HepG2 (cell line): ENCODE results near the gene LYZL1. TPM values are rescaled to one million over a fixed set of nuclear protein-coding genes. Genes with fewer than 3 reads are reported as not detected.

ENCODE experiments used
- ATAC-seq: fragments of 200-7000 bp; cut with Tn5 transposase; 3 replicates; pipeline ENCODE4 v1.9.1; 2020; ENCODE audit warnings: mild to moderate bottlenecking, moderate library complexity
- BruUV-seq: library from RNA; stranded (reverse); fragments of 400-500 nt; replicated peaks from 2 replicates; lab custom pipeline; 2021; lab: Mats Ljungman, UMichigan
- CTCF ChIA-PET: fragments of 300-600 bp; formaldehyde crosslinking; extraction: SDS; loops from one replicate; lab custom pipeline; 2021; ENCODE audit warnings: low total read pairs, inconsistent platforms, low intra/inter-chr PET ratio; lab: Yijun Ruan, JAX
- POLR2A ChIA-PET: fragments of 350-600 bp; sonication (Branson Sonifier 250); formaldehyde crosslinking; loops from one replicate; lab custom pipeline; 2020; ENCODE audit warnings: antibody characterized with exemption, inconsistent platforms; lab: Yijun Ruan, JAX
- DNase-seq: peaks from one replicate; pipeline ENCODE4 v3.0.0-alpha.2; 2015; ENCODE audit warnings: low spot score
- FAIRE-seq: peaks from 3 replicates; lab custom pipeline; 2011; peaks lifted over from hg19 to GRCh38; lab: Jason Lieb, UNC
- H2AFZ ChIP-seq: one replicate; pipeline ENCODE4 v1.6.1; 2011; ENCODE audit warnings: low read length, inconsistent platforms
- H3K27ac ChIP-seq: fragments of 300-600 bp; 3 replicates; pipeline ENCODE4 v1.8.0; 2011; ENCODE audit warnings: mixed run types, mild to moderate bottlenecking, mixed read lengths, low read length, inconsistent platforms; ENCODE audit not compliant: insufficient read depth; ENCODE audit errors: extremely low read length
- H3K27me3 ChIP-seq, 2 experiments: fragments of 200-600 bp in 1 of 2; 2 replicates in 1 of 2; 3 replicates in 1 of 2; pipeline versions ENCODE4 v1.6.0 to v1.8.0; 2011; ENCODE audit warnings: low read length in 2 of 2, mild to moderate bottlenecking in 2 of 2, moderate library complexity in 2 of 2, inconsistent platforms in 1 of 2; ENCODE audit not compliant: insufficient read depth in 2 of 2, control insufficient read depth in 1 of 2
- H3K36me3 ChIP-seq, 2 experiments: fragments of 200-600 bp in 1 of 2; replicated peaks in 1 of 2; 2 replicates in 1 of 2; 3 replicates in 1 of 2; pipeline versions ENCODE4 v1.5.1 to v1.8.0; 2011; ENCODE audit warnings: low read length in 2 of 2, inconsistent platforms in 1 of 2; ENCODE audit not compliant: insufficient read depth in 2 of 2, control insufficient read depth in 1 of 2
- H3K4me1 ChIP-seq: 2 replicates; pipeline ENCODE4 v1.5.1; 2012; ENCODE audit warnings: low read length, inconsistent platforms; ENCODE audit not compliant: insufficient read depth
- H3K4me2 ChIP-seq: 2 replicates; pipeline ENCODE4 v1.6.0; 2011; ENCODE audit warnings: low read depth, low read length, inconsistent platforms
- H3K4me3 ChIP-seq, 3 experiments: fragments of 200-600 bp in 1 of 3; sonication (generic), shearing (Covaris generic) in 1 of 3; replicated peaks in 1 of 3; 2 replicates each; pipeline ENCODE4 v1.5.1; 2011 to 2016; ENCODE audit warnings: low read length in 3 of 3, inconsistent platforms in 2 of 3, low read depth in 2 of 3, mild to moderate bottlenecking in 2 of 3, control low read depth in 1 of 3, mixed read lengths in 1 of 3; ENCODE audit not compliant: insufficient read depth in 1 of 3
- H3K79me2 ChIP-seq: one replicate; pipeline ENCODE4 v1.6.1; 2011; ENCODE audit warnings: low read length, inconsistent platforms; ENCODE audit not compliant: insufficient read depth
- H3K9ac ChIP-seq: 2 replicates; pipeline ENCODE4 v1.6.0; 2011; ENCODE audit warnings: mild to moderate bottlenecking, low read depth, low read length, inconsistent platforms; ENCODE audit not compliant: insufficient read depth
- H3K9me3 ChIP-seq: 2 replicates; pipeline ENCODE4 v1.5.1; 2012; ENCODE audit warnings: mild to moderate bottlenecking, low read length
- H4K20me1 ChIP-seq: 2 replicates; pipeline ENCODE4 v1.6.0; 2011; ENCODE audit warnings: inconsistent platforms, mild to moderate bottlenecking, low read length, moderate library complexity; ENCODE audit not compliant: insufficient read depth
- BORCS8-MEF2B ChIP-seq: sonication (generic); formaldehyde crosslinking; IDR thresholded peaks from 2 replicates; pipeline ENCODE4 v1.8.0; 2022; ENCODE audit warnings: mild to moderate bottlenecking, missing genetic modification reagents
- KDM4B ChIP-seq: sonication (generic); formaldehyde crosslinking; IDR thresholded peaks from 2 replicates; pipeline ENCODE4 v1.4.0; 2020; ENCODE audit warnings: missing genetic modification reagents
- SOX13 ChIP-seq, 3 experiments: fragments of 450-650 bp in 1 of 3; sonication (generic) in 1 of 3; formaldehyde crosslinking in 1 of 3; IDR thresholded peaks in 2 of 3; conservative IDR thresholded peaks in 1 of 3; 2 replicates each; pipeline versions ENCODE4 v1.5.0 to v1.6.1; 2016 to 2020; ENCODE audit warnings: antibody characterized with exemption in 1 of 3, mild to moderate bottlenecking in 1 of 3, missing compliant biosample characterization in 1 of 3, missing genetic modification reagents in 1 of 3, moderate library complexity in 1 of 3
- ZNF713 ChIP-seq: sonication (generic); formaldehyde crosslinking; IDR thresholded peaks from 2 replicates; pipeline ENCODE4 v1.4.0; 2020; ENCODE audit warnings: mild to moderate bottlenecking, missing genetic modification reagents
- ZNF761 ChIP-seq: sonication (generic); formaldehyde crosslinking; conservative IDR thresholded peaks from 2 replicates; pipeline ENCODE4 v1.4.0; 2020; ENCODE audit warnings: mild to moderate bottlenecking, missing genetic modification reagents
- WGBS: methylation state at CpG from one replicate; pipeline ENCODE4 v1.1.6; 2017; ENCODE audit warnings: low lambda C conversion rate; 5-methylcytosine and 5-hydroxymethylcytosine counted together
- in situ Hi-C: cut with HindIII; loops from 2 replicates; pipeline ENCODE4 v1.10.0; 2017; ENCODE audit warnings: low pct_unique_long_range_greater_than_20kb; ENCODE audit not compliant: extremely low pct_ligation_motif_present
- intact Hi-C: fragments of 100-400 bp; cut with micrococcal nuclease; formaldehyde crosslinking; loops from one replicate; pipeline ENCODE4 v1.10.0; 2022; ENCODE audit not compliant: unreplicated experiment
- polyA plus RNA-seq, 8 experiments: library from polyadenylated mRNA; depleted of rRNA in 3 of 8; stranded (reverse) in 7 of 8; unstranded in 1 of 8; fragments of >200 nt; fragmentation: Illumina TruSeq in 4 of 8; extraction: Trizol in 4 of 8; gene quantifications; 2 replicates each; pipeline versions ENCODE4 v1.2.1 to v1.2.3, GENCODE V29; 2011 to 2016; ENCODE audit warnings: low read depth in 4 of 8, missing spikeins in 1 of 8, mixed read lengths in 1 of 8; ENCODE audit not compliant: insufficient read depth in 1 of 8
- total RNA-seq, 5 experiments: library from RNA; depleted of rRNA; stranded (reverse); fragments of >200 nt; fragmentation: Illumina TruSeq; extraction: Trizol; gene quantifications; 2 replicates each; pipeline ENCODE4 v1.2.3, GENCODE V29; 2016; ENCODE audit warnings: low read depth in 1 of 5

The LYZL1 gene
- total and polyA plus RNA-seq, 2 of the 13 experiments (the other 11 are each of a cell fraction or from before 2014, with no cell fraction given) = not detected

GRCh38 chr10:29344073-29344820 lies 55.4 kb downstream of the LYZL1 start:
- Histone ChIP-seq H3K4me2 (no peak overlapping the region), H3K27ac (no peak overlapping the region), H3K27me3 (no peaks in the 10 kb centered on the region), H3K4me1 (peaks cover 45% of the 10 kb centered on the region), H3K9ac (no peak overlapping the region), H2AFZ (no peak overlapping the region), H3K9me3 (peaks cover 13% of the 10 kb centered on the region; the same call in 1 of the 2 replicates), H3K79me2 (no peaks in the 10 kb centered on the region), H4K20me1 (no peaks in the 10 kb centered on the region), H3K36me3 (no peaks in the 10 kb centered on the region), H3K4me3 (no peak overlapping the region)
- ChIA-PET CTCF (no interaction called here), POLR2A (interaction anchor here (1.1 to 1.4 kb wide), 2 partner anchors 16 kb away, joined by 3 read pairs; no protein-coding TSS in a partner anchor)
- 90% methylated on average over 16 of the region's 18 CpGs for WGBS
- DNase-seq = no peak
- no peak for FAIRE-seq
- intact Hi-C loops = no loop called here
- no peak for TF ChIP-seq KDM4B (CRISPR knock-in tag)
- no peak for TF ChIP-seq ZNF713 (CRISPR knock-in tag)
- TF ChIP-seq BORCS8-MEF2B (CRISPR knock-in tag) = no peak
- BruUV-seq = no TSS peak
- no peak for ATAC-seq
- in situ Hi-C loops = no loop called here

GRCh38 chr10:29345144-29345909 lies 56.5 kb downstream of the LYZL1 start:
- DNase-seq (no peak), ATAC-seq (no peak), FAIRE-seq (peak; percentile 28)
- Histone ChIP-seq H3K4me1 (peaks cover 47% of the 10 kb centered on the region), H2AFZ (no peak overlapping the region), H3K79me2 (no peaks in the 10 kb centered on the region), H3K9me3 (peaks cover 13% of the 10 kb centered on the region; the same call in 1 of the 2 replicates), H3K9ac (no peak overlapping the region), H3K4me3 (no peak overlapping the region), H3K27ac (no peak overlapping the region), H3K36me3 (no peaks in the 10 kb centered on the region), H3K4me2 (peak overlapping the region; percentile 11; the same call in 1 of the 2 replicates), H3K27me3 (no peaks in the 10 kb centered on the region), H4K20me1 (no peaks in the 10 kb centered on the region)
- CTCF ChIA-PET = no interaction called here
- intact Hi-C loops = no loop called here
- in situ Hi-C loops = no loop called here
- BruUV-seq = no TSS peak
- TF ChIP-seq SOX13 (IDR thresholded peaks at IDR 0.05) (no peak), SOX13 (CRISPR knock-in tag; conservative IDR thresholded peaks at IDR 0.05 in 1 of 2, IDR thresholded peaks at IDR 0.05 in 1 of 2) (peak in 1 of 2 experiments; percentile 7; a peak in 1 of 4 replicates), ZNF761 (CRISPR knock-in tag) (no peak)
- POLR2A ChIA-PET = interaction anchor here (1.0 to 1.1 kb wide), 2 partner anchors 17 to 27 kb away, joined by 3 read pairs; no protein-coding TSS in a partner anchor
- 71% methylated on average over 9 of the region's 9 CpGs for WGBS
